HG02840 (cell line): ENCODE data around the gene NDUFB7.
"Not testable (repeated sequence)": the region's sequence is repeated elsewhere in the genome, so short reads cannot be mapped to it uniquely, and the experiment has no call there.

ENCODE experiments used
- ATAC-seq: cut with Tn5 transposase; IDR thresholded peaks from one replicate; pipeline ENCODE4 v1.9.1; 2021; ENCODE audit warnings: mild to moderate bottlenecking, moderate library complexity, moderate number of reproducible peaks; ENCODE audit not compliant: unreplicated experiment, low FRiP score

NDUFB7 gene

GRCh38 chr19:14554382-14554812 is 17.5 kb downstream of the NDUFB7 start:
- ATAC-seq, result no peak

- ATAC-seq, result no peak
Observed at GRCh38 chr19:14553939-14554243, 18.0 kb downstream of the NDUFB7 start.

GRCh38 chr19:14553042-14553938 is 18.6 kb downstream of the NDUFB7 start:
- ATAC-seq, result no peak

GRCh38 chr19:14552006-14552360 is 19.9 kb downstream of the NDUFB7 start:
- ATAC-seq, result not testable (repeated sequence)

- not testable (repeated sequence) for ATAC-seq
Observed at GRCh38 chr19:14551134-14552005, 20.5 kb downstream of the NDUFB7 start.

- ATAC-seq, result no peak
Observed at GRCh38 chr19:14550201-14550754, 21.6 kb downstream of the NDUFB7 start.

GRCh38 chr19:14545716-14546082 is 26.2 kb downstream of the NDUFB7 start:
- ATAC-seq, result no peak

- no peak for ATAC-seq
Observed at GRCh38 chr19:14544977-14545715, 26.7 kb downstream of the NDUFB7 start.

- no peak for ATAC-seq
Observed at GRCh38 chr19:14544047-14544446, 27.8 kb downstream of the NDUFB7 start.

GRCh38 chr19:14542711-14543328 is 29.0 kb downstream of the NDUFB7 start:
- ATAC-seq, result no peak

- not testable (repeated sequence) for ATAC-seq
Observed at GRCh38 chr19:14541979-14542378, 29.9 kb downstream of the NDUFB7 start.

- no peak for ATAC-seq
Observed at GRCh38 chr19:14540741-14541525, 30.9 kb downstream of the NDUFB7 start.

GRCh38 chr19:14536926-14537692 is 34.8 kb downstream of the NDUFB7 start:
- no peak for ATAC-seq

GRCh38 chr19:14533450-14533849 is 38.4 kb downstream of the NDUFB7 start:
- no peak for ATAC-seq

GRCh38 chr19:14530506-14530905 is 41.4 kb downstream of the NDUFB7 start:
- no peak for ATAC-seq

GRCh38 chr19:14530005-14530348 is 41.9 kb downstream of the NDUFB7 start:
- no peak for ATAC-seq

GRCh38 chr19:14529254-14530004 is 42.4 kb downstream of the NDUFB7 start, which contains the start of gene TECR:
Gene TECR, plus strand, starts transcription at chr19:14529594. Its CDS starts 103 bp downstream, at chr19:14529697.
- ATAC-seq, result peak; percentile 94
